Measurements from ENCODE around the gene FOXJ3.
A peak's percentile ranks its signal among the peaks of the same experiment; 100 is the strongest.

FOXJ3 gene

GRCh38 chr1:42333662-42334239 is 1.3 kb downstream of the FOXJ3 start:
- no peak for DNase-seq

- DNase-seq: no peak
Measured at GRCh38 chr1:42332877-42333276, 2.2 kb downstream of the FOXJ3 start.

DNA sequence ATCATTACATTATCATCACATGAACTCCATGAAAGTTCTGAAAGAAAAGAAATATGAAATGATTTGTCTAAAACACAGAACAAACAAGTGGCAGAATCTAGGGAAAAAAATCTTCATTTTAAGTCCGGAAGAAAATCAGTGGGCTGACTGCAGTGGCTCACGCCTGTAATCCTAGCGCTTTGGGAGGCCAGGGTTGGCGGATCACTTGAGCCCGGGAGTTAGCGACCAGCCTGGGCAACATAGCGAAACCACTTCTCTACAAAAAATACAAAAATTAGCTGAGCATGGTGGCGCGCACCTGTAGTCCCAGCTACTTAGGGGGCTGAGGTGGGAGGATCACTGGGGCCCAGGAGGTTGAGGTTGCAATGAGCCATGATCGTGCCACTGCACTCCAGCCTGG is 4.8 kb downstream of the FOXJ3 start:
- DNase-seq: no peak

DNA sequence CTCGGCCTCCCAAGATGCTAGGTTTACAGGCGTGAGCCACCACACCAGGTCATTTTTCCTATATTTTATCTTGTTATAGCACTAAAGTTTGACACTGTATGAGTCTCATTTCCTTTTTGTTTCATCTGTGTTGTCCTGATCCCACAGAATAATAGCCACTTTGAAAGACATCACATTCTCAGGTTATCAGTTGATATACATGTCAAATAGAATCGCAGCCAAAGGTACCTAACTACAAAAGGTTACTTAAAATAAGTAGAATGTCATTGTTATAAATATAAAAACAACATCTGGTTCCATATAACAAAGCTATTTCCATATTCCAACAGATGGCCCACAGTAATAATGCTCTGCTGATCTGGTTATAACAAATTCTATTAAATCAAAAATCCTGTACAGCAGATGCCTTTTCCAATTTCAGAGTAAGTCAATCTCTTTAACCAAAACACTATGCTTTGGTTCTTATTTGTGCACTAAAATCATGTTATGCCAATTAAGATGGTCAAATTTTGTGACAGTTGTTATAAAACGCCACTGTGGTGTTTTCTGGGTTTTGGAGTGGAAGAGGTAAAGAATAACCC is 6.0 kb downstream of the FOXJ3 start:
- DNase-seq: no peak

DNA sequence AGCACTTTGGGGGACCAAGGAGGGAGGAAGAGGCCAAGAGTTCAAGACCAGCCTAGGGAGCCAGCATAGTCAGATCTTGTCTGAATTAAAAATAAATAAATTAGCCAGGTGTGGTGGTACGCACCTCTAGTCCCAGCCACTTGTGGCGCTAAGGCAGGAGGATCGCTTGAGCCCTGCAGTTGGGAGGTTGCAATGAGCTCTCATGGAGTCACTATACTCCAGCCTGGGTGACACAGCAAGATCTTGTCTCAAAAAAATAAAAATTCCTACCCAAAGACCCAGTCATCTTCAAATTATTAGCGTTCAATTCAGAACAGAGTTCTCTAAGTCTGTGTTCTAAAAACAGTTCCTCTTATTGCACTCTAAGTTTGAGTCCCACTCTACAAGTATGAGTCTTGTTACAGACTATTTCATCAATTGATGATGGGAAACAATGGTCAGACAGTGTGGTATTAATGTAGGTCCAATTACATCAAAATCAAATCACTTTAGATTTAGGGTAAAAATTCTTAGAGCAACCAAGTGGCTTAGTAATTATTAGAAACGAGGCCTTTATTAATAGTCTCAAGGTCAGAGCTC is 6.9 kb downstream of the FOXJ3 start:
- no peak for DNase-seq

DNA sequence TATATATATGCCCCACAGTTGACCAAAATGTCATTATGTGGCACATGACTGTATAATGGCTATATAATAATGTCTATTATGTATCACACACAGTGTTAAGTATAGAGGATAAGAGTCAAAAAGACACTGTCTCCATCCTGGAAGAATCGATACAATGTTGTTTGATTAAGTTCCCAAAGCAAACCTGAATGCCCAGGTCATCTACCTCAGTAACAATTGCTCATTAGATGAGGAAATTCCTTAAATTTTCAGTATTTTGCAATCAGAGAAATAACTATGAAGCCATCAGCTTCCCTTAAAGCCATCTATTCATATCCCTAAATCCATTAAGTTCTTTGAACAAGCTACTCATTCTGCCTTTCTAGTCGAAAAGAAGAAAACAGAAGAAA is 10.0 kb downstream of the FOXJ3 start:
- DNase-seq: no peak

GRCh38 chr1:42324398-42325013 is 10.5 kb downstream of the FOXJ3 start:
- no peak for DNase-seq

GRCh38 chr1:42323551-42323950 is 11.5 kb downstream of the FOXJ3 start:
- no peak for DNase-seq

DNA sequence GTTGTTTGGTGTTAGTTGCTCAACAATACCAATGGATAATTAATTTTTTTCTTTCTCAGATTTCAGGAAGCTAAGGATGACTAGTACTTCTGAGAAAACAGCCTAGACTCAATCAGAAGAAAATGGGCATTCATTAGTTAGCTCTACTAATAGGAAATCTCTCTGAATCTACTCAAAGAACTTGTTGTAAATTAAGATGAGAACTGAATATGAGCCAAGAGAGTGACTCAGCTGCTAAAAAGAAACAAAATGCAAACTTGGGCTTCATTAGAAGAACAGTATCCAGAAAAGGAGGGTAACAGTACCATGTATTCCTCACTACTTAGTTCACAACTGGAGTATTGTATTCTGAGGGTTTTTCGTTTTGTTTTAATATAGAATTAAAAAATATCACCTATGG is 12.5 kb downstream of the FOXJ3 start:
- DNase-seq: no peak

DNA sequence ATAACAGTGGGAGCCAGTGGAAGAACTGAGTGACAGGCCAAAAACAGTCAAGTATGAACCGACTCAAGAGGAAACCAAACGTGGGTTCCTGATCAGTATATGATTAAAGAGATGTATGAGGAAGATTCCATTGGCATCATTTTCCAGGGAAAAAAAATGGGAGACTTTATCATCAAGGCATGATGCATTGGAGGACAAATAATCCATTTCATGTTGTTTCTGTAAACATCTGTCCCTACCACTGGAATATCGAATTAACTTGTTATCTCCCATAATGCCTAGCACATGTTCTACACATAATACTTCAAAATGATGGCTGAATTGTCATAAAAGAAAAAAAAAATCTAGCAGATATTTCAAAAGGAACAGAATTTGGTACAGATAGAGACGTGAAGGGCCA is 13.3 kb downstream of the FOXJ3 start:
- no peak for DNase-seq

DNA sequence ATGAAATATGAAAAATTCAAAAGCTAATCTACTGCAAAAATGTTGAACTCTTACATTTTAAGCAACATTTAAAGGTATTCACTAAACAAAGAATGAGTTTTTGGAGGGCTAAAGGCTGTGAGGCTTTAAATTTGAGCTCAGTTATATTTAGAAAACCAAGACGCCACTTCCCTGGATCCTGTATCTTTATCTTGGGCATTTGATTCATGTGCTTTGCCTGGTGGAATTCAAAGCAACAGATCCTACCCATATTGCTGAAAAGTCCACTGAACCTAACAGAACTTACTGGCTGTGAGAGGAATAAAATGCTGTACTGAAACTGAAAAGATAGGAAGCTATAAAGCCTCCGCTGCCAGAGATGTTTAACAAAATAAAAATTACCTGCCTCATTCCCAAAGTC is 14.3 kb downstream of the FOXJ3 start:
- no peak for DNase-seq

DNA sequence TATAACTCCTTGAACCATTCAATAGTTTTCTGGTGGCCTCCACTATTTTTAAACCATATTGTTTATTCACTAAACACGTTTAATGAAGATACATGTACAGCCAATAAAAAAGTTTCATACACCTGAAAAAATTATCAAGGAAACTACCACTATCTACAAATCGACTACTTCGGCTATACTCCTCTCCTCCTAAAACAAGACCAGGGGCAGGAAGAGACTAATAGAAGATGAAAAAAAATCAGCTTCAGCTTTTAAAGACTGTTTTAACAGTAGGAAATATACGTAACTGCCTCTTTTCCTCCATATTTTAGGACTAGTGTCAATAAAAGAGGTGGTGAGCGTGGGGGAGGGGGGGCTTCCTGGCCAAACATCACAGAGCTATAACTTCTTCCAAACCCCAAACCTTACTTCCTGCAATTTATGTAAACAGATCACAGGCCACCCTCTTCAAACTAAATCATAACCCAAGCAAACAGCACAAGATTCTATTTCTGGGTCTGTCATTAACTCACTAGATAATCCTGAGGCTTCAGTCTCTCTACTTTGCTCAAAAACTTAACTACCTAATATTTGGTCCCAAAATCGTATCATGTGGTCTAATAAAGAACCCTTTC is 15.1 kb downstream of the FOXJ3 start:
- peak; percentile 9 for DNase-seq

- no peak for DNase-seq
Measured at GRCh38 chr1:42319128-42319851, 15.7 kb downstream of the FOXJ3 start.

- no peak for DNase-seq
Measured at GRCh38 chr1:42318601-42319000, 16.4 kb downstream of the FOXJ3 start.

- no peak for DNase-seq
Measured at GRCh38 chr1:42317308-42317707, 17.7 kb downstream of the FOXJ3 start.

GRCh38 chr1:42316292-42316691 is 18.7 kb downstream of the FOXJ3 start:
- no peak for DNase-seq

GRCh38 chr1:42315500-42315899 is 19.5 kb downstream of the FOXJ3 start:
- DNase-seq: no peak

DNA sequence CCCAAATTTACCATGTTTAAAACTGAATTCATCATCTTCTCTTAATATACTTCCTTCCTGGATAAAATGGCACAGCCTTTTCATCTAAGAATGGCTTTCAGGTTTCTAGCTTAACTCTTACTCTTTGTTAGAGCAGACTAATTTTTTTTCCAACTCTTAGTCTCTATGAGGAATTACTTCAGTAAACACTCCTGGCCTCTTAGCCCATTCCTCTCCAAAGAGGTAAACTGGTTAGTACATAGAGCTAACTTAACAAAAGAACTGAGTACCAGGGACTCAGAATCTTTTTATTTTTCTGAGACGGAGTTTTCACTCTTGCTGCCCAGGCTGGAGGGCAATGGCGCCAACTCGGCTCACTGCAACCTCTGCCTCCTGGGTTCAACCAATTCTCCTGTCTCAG is 21.1 kb downstream of the FOXJ3 start:
- no peak for DNase-seq

DNA sequence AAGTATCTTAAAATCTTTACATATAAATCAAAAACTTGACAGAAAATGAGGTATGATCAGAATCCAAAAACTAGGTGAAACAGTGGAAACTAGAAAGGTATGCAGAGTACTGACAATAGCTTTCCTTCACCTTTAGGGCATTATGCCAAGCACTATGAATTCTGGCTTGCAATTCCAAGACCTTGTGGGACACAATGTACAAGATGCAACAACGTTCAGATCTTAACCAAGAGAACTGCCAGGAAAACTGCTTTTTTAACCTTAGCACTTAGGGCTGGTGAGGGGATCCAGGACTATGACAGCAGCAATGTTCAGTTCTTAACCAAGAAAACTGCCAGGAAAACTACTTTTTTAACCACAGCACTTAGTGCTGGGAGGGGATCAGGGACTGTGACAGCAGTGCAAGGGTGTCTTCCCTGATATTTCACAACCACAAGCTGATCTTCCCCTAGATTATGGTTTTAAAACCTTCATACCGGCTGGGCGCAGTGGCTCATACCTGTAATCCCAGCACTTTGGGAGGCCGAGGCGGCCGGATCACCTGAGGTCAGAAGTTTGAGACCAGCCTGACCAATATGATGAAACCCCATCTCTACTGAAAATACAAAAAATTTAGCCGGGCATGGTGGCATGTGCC is 22.3 kb downstream of the FOXJ3 start:
- DNase-seq: no peak

GRCh38 chr1:42311897-42312296 is 23.1 kb downstream of the FOXJ3 start:
- no peak for DNase-seq

- no peak for DNase-seq
Measured at GRCh38 chr1:42311138-42311537, 23.9 kb downstream of the FOXJ3 start.

- no peak for DNase-seq
Measured at GRCh38 chr1:42306977-42307376, 28.1 kb downstream of the FOXJ3 start.

GRCh38 chr1:42305639-42306038 is 29.4 kb downstream of the FOXJ3 start:
- no peak for DNase-seq
